Kidney epithelial cell (primary cell): ENCODE data around the gene OCA2. TPM values are rescaled to one million over a fixed set of nuclear protein-coding genes. Genes with fewer than 3 reads are reported as not detected.

Experiments
- DNase-seq: peaks from one replicate; pipeline ENCODE4 v3.0.0-alpha.2; 2010; ENCODE audit warnings: low read depth
- H3K27me3 ChIP-seq: 2 replicates; pipeline ENCODE4 v1.6.0; 2011; ENCODE audit warnings: low read length; ENCODE audit not compliant: control insufficient read depth, insufficient read depth
- H3K36me3 ChIP-seq: 2 replicates; pipeline ENCODE4 v1.5.1; 2011; ENCODE audit warnings: low read length; ENCODE audit not compliant: control insufficient read depth, insufficient read depth
- H3K4me3 ChIP-seq: 2 replicates; pipeline ENCODE4 v1.5.1; 2011; ENCODE audit warnings: low read depth, mild to moderate bottlenecking, control low read depth, low read length
- total RNA-seq: library from RNA; depleted of rRNA; stranded (reverse); fragments of >200 nt; gene quantifications from 2 replicates; pipeline ENCODE4 v1.2.3, GENCODE V29; 2015
- TF ChIP-seq, protein P1 (sequence below): IDR thresholded peaks from 2 replicates; pipeline ENCODE4 v1.5.1; 2011; ENCODE audit warnings: mild to moderate bottlenecking, moderate library complexity, low read length, control low read depth, inconsistent platforms; ENCODE audit not compliant: insufficient read depth, poor library complexity, severe bottlenecking

OCA2 gene
- total RNA-seq, 1 donor from 2014 or later: 0.29 TPM

DNA sequence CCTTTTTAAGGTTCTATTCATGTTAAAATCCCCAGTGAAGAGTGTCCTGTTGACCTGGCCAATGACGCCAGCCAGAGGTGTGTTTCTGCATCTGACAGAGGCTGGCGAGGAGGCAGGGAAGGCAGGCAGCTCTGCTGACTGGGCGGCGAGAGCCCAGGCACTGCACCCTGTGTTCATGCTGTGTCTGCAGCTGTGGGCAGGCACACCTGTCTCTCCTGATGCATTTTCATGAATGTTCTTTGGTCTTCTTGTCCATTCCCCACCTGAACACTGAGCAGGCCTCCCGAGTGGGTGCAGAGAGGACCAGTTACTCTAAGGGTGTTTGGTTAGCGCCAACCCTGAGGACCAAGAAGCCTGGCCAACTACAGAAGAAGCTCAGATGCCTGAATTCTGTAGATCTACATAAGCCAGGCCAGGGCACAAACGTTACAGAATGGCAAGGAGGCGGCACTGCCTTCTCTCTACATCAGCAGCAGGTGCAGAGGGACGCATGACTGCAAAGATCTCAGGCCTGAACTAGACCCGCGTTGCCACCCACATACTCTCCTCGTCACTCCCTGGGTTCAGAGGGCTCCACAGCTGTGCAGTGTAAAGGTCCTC lies 233.7 kb downstream of the OCA2 start:
- Histone ChIP-seq H3K36me3 (no peaks in the 10 kb centered on the region), H3K4me3 (no peak overlapping the region), H3K27me3 (no peaks in the 10 kb centered on the region)
- TF ChIP-seq, protein P1, sequence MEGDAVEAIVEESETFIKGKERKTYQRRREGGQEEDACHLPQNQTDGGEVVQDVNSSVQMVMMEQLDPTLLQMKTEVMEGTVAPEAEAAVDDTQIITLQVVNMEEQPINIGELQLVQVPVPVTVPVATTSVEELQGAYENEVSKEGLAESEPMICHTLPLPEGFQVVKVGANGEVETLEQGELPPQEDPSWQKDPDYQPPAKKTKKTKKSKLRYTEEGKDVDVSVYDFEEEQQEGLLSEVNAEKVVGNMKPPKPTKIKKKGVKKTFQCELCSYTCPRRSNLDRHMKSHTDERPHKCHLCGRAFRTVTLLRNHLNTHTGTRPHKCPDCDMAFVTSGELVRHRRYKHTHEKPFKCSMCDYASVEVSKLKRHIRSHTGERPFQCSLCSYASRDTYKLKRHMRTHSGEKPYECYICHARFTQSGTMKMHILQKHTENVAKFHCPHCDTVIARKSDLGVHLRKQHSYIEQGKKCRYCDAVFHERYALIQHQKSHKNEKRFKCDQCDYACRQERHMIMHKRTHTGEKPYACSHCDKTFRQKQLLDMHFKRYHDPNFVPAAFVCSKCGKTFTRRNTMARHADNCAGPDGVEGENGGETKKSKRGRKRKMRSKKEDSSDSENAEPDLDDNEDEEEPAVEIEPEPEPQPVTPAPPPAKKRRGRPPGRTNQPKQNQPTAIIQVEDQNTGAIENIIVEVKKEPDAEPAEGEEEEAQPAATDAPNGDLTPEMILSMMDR: no peak
- no peak for DNase-seq

GRCh38 chr15:27864719-27865118 lies 234.4 kb downstream of the OCA2 start:
- no peak for DNase-seq
- TF ChIP-seq, protein P1: no peak
- no peak overlapping the region for H3K4me3 ChIP-seq

GRCh38 chr15:27864086-27864485 lies 235.0 kb downstream of the OCA2 start:
- TF ChIP-seq, protein P1: no peak
- H3K4me3 ChIP-seq: no peak overlapping the region
- no peak for DNase-seq
- H3K36me3 ChIP-seq: no peaks in the 10 kb centered on the region
- no peaks in the 10 kb centered on the region for H3K27me3 ChIP-seq

More at GRCh38 chr15:27864719-27865118, 234.4 kb downstream of the OCA2 start:
- H3K27me3 ChIP-seq: no peaks in the 10 kb centered on the region
- no peaks in the 10 kb centered on the region for H3K36me3 ChIP-seq

GRCh38 chr15:27863000-27863399 lies 236.1 kb downstream of the OCA2 start:
- Histone ChIP-seq H3K4me3 (no peak overlapping the region), H3K36me3 (no peaks in the 10 kb centered on the region), H3K27me3 (no peaks in the 10 kb centered on the region)
- TF ChIP-seq, protein P1: no peak
- DNase-seq: no peak

GRCh38 chr15:27861171-27861570 lies 237.9 kb downstream of the OCA2 start:
- Histone ChIP-seq H3K4me3 (no peak overlapping the region), H3K36me3 (no peaks in the 10 kb centered on the region), H3K27me3 (no peaks in the 10 kb centered on the region)
- DNase-seq: no peak
- TF ChIP-seq, protein P1: no peak

DNA sequence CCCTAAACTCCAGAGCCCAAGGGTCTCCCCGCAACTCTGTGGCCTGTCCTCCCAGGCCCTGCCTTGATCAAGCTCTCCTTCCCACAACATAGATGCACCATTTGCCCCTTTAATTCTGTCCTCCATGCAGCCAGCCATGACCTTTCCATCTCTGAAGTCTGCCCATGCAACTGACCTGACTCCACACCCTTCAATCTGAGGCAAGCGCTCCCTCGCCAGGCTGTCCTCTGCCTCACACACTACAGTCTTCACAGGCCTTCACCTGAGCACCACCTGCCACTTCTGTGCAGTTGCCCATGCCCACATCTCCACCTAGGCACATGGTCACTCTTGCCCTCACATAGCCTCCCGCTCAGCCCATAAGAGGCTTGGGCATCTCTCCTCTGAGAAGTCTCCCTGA lies 244.0 kb downstream of the OCA2 start:
- TF ChIP-seq, protein P1: no peak
- H3K4me3 ChIP-seq: no peak overlapping the region
- no peaks in the 10 kb centered on the region for H3K27me3 ChIP-seq
- DNase-seq: no peak
- no peaks in the 10 kb centered on the region for H3K36me3 ChIP-seq
